Kidney glomerular epithelial cell (primary cell): ENCODE measurements around the gene MACROD2.

Source experiments
- DNase-seq: peaks from one replicate; lab custom pipeline; 2025; lab: John Stamatoyannopoulos, UW

Gene MACROD2

DNA sequence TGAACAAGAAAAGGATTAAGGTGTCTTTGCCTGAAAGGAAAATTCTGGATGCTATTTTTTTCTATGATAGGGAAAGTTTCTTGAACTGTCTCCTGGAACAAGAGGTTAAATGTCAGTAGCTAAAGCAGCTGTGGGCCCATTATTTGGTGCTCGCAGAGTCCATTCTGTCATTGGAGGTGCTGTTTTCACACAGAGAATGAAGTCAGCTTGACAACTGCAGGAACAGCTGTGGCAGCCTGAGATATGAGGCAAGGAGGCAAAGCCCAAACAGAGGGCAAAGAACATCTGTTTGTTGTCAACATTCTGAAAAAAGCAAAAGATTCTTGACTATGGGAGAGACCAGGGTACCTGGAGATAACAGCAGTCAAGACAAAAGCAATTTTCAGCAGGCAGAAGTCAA lies 2029.8 kb downstream of the MACROD2 start:
- DNase-seq = no peak

DNA sequence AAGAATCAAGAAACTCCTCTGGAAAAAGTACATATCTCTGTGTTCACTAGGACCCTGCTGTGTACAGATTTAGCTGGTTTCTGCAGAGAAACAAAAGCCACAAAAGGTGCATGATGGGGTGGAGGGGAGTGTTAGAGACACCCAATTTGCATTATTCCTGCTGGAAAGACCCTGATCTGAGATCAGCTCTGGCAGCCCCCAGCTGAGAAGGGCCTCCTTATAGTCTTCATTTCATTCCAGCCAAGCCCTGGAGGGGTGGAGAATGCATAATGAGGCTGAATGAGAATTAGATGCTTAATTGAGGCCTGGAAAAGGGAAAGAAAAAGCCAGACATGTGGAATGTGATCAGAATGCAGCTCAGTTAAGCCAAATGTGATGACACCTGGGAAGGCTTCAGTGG lies 2032.4 kb downstream of the MACROD2 start:
- no peak for DNase-seq

DNA sequence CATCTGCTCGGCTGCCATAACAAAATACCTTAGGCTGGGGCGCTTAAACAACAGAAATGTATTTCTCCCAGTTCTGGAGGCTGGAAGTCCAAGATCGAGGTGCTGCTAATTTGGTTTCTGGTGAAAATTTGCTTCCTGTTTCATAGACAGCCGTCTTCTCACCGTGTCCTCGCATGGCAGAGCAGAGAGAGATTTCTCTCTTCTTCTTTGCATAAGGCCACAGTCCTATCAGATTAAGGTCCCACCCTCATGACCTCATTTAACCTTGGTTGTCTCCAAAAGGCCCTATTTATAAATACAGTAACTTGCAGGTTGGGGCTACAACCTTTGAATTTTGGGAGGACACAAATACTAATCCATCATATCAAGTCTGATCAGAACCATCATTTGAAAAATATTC lies 2033.6 kb downstream of the MACROD2 start:
- DNase-seq = no peak

DNA sequence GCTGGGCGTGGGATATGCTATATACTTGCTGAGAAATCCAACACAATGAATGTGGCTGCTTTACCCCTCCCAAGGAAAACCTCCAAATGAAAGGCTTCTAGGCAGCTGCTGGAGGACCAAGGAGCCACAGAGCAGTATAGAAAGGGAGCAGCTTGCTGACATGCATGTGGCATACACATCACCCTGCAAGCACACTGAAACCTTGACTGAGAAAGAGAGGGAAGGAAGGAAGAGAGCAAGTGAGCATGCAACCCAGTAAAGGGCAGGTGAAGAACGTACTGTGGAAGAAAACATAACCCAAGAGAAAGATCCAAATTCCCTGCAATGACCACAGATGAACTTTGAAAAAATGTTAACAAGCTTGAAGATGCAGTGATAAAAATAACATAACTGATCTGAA lies 2034.9 kb downstream of the MACROD2 start:
- no peak for DNase-seq

DNA sequence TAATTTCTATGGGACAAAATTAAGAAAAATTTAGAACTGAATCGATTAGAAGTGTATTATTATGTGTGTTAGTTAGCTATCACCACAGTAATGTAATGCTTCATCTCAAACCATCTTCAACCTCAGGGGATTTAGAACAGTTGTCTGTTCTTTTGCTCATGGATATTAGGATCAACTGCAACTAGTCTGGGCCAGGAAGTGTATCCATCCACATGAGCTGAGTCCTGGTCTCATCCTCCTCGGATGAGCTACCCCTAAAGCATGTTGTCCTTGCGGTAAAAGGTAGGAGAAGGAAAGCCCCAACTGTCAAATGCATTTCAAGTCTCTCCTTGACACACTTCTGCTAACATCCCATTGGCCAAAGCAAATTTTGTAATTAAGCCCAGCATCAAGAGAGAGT lies 2040.3 kb downstream of the MACROD2 start:
- DNase-seq = no peak

DNA sequence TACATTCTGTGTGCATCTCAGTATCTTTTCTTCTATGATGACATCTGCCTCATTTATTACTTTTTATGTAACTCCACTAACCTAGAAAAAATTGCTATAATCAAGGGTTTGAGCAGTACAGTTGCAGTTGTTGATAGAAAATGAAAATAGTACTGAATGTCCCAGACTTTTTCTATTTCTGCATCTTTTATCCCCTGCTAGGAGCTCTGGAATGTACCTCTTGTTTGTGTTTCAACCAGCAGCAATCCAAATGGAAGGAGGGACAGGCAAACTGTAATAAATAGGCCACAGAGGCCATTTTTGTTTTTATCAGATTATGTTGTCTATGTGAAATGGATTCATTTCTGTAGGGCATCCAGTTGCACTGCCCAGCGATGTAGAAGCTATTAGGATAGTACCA lies 2041.0 kb downstream of the MACROD2 start:
- no peak for DNase-seq

DNA sequence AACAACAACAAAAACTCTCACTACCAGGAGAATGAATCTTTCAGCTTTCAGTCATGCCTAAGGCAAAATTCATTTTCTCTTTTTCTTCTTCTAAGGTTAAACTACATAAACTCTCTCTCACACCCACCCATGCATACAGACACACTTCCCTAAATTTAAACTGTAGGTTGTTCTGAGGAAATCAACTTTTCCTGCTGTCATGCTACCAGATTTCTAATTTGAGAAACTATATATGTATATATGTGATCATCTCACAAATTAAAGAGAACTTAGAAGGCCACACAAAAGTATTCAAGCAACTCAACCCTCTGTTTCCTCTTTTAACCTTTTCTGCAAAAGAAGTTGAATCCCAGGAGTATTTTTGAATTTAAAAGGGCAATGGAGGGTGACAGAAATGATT lies 2045.4 kb downstream of the MACROD2 start:
- no peak for DNase-seq

DNA sequence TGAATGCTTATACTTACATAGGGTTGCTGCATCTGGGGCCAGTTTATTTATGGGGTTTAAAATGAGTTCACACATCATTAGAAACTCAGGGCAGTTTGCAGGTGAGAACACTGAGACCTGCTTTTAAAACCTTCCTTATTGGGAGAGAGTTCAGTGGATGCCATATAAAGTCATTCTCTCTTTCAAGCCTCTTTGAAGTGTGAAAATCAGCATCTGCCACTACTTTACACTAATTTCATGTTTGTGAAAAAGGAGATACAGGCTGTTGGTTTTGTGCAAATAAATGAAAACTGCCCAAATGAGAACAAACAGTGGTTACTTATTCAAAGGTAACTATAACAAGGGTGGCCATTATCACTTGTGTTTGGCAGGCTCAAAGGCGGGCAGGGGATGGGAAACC lies 2047.4 kb downstream of the MACROD2 start:
- DNase-seq = no peak

DNA sequence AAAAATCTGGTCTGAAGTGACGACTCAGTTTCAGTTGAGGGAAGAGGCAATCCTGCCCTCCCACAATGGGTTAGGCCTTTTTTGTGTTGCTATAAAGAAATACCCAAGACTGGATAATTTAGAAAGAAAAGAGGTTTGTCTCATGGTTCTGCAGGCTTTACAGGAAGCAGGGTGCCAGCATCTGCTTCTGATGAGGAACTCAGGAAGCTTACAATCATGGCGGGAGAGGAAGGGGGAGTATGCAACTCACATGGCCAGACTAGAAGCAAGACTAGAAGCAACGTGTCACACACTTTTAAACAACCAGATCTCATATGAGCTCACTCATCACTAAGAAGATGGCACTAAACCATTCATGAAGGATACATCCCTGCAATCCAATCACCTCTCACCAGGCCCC lies 2048.6 kb downstream of the MACROD2 start:
- no peak for DNase-seq

DNA sequence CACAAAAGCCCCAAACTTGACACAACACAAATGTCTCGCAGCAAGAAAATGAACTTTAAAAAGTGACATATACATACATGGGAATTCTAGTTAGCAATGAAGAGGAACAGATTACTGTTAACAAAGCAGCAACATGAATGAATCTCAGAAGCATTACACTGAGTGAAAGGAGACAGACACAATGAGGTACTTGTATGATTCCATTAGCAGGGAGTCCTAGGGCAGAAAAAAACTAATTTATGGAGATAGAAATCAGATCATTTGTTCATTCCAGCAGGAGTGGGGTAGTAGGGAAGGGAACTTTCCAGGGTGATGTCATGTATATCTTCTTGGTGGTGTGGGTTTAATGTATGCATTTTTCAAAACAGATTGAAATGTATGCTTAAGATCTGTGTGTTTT lies 2053.6 kb downstream of the MACROD2 start:
- no peak for DNase-seq

DNA sequence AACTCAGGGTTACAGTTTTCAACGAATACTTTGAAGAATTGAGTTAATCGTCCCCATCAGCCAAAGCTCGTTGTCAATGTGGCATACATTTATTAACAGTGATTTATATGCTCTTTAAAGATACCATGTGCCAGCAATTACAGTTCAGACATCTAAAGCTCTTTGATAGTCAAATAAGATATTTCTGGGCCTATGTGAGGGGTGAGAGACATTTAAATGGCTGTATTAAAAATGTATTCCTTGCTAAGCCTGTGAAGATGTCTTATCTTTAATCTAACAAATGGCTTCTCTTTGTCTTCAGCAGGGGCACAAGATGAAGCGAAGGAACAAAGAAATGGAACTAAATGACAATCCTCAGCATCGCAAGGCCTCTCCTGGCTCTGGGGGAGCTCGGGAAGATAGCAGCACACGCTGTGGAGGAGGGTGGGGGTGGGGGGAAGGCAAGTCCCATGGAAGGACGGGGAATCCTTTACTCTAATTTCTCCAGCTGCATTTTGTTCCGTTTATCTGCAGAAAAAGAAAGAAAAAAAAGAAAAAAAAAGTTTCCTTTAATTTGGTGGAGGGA lies 2054.3 kb downstream of the MACROD2 start:
- DNase-seq = no peak

DNA sequence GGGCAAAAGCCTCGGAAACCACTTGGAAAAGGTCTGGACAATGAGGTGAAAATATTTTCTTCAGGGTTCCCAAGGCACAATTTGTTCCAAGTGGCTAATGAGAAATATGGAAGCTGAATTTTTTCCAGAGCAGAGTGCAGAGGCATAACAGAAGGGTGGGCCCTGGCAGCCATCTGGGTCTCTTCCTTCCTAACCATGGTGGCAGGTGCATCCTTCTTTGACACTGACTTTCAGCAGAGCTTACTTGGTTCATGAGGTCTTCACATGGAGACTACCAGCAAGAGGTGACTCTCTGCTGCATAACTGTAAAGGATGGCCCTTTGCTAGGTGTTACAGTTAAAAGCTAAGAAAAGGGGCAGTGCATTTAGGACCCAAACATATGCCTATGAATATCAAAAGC lies 2055.1 kb downstream of the MACROD2 start:
- DNase-seq = no peak

DNA sequence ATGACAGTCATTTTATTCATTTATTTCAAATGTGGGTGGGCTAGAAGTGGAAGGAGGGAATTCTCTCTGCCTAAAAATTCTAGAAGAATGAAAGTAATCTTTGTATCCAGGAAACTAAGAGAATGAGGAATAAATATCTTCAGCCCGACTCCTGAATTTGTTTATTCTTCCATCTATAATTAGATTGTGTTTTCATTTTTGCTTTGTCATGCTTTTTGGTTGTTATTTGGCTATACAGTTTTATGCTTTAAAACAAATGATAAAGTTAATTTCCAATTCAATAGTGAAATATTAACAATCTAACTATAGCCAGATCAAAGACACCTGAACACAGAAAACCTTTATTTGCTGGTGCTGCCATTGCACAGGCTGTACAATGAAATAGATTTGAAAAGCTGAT lies 2056.7 kb downstream of the MACROD2 start:
- no peak for DNase-seq

DNA sequence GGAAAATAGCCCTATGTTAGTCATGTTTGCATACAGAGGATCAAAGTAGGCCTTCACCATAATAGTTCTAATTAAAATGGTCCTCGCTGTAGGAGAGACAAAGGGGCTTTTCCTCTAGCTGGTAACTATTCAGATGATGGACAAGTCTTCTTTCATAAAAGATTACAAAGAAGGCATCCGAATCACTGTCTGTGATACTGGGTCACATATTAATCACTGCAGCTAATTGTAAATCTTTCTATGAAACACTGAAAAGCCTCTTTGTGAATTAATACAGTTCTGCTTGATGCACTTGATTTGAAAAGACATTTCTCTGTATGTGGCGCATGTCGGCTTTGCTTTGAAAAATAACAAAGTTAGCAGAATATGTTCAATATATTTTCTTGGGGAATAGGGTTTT lies 2057.1 kb downstream of the MACROD2 start:
- no peak for DNase-seq

DNA sequence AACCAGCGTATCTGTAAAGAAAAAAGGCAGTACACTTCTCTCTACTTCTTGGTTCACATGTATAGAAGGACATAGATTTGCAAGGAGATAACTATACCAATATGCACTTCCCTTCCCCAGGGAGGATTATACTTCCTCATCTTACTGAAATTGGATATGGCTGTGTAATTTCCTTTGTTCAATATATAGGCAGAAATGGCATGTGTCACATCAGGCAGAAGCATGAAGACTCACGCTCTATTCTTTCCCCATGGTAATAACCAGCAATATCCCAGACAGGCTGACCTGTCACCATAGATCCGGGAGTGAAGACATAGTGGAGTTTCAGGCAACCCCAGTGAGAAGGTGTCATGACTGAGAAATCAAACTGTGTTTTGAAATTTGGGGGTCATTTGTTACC lies 2059.7 kb downstream of the MACROD2 start:
- DNase-seq = no peak

DNA sequence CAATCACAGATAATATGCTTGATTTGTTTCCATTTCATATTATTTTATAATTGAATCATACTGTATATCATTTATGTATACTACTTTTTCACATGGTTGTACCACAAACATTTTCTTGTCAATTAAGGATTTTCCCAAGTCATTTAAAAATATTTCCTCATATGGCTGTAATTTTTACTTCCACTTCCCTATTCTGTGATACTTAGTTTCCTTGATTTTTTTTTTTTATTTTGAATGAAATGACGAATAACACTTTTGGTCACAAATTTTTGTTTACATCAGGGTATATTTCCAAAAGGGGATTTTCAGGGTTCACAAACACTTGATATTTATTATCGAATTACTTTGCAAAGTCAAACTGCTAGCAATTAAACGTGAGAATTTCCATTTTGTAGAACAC lies 2062.3 kb downstream of the MACROD2 start:
- no peak for DNase-seq

DNA sequence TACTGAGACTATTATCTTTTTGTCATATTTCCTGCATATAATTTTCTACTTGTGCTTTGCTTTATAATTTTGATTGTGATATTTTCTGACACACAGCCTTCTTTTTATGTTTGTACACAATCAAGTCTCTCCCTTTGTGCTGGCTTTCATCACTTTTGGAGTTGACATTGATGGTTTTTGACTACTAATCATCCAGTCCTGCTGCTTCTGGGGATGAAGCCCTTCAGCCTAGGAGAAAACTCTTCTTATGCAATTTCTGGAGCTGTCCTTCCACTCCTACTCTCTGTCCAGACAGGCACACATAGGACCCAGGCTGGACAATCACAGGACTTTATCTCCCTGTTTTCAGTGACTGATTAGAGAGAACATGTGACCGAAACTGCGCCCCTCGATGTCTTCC lies 2063.0 kb downstream of the MACROD2 start:
- no peak for DNase-seq

DNA sequence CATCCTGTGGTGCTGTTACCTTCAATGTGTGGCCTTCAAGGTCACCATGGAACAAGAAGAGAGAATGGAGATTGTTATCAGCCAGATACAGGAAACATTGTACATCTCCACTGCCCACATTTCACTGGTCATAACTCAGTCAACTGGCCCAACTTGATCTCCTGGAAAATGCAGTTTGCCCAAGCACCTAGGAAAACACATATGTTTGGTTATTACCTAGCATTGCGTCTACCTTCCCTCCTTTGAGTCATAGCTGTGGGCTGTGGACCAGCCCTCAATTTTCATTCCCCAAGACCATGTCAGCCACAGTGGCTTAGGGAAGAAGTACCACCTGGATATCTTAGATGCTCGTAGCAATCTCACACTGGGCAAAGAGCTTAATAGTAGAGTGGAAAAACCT lies 2064.5 kb downstream of the MACROD2 start:
- DNase-seq = no peak

DNA sequence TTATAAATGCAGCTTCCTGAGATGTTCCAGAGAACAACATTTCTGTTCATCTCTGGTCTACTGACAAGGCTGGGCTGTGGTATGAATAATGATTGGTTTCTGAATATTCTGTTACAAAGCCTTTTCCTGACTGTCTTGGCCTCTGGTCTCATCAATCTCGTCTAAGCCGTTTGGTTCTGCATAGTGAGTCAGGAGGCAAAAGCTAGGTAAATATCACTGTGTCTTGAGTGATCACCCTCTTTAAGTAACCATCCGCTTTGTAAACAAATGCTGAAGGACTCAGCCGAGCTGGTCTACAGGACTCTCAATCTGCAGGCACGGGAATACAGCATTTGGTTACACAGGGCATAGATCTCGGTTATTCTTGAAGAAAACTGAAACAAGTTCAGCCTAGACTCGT lies 2066.0 kb downstream of the MACROD2 start:
- DNase-seq = no peak

DNA sequence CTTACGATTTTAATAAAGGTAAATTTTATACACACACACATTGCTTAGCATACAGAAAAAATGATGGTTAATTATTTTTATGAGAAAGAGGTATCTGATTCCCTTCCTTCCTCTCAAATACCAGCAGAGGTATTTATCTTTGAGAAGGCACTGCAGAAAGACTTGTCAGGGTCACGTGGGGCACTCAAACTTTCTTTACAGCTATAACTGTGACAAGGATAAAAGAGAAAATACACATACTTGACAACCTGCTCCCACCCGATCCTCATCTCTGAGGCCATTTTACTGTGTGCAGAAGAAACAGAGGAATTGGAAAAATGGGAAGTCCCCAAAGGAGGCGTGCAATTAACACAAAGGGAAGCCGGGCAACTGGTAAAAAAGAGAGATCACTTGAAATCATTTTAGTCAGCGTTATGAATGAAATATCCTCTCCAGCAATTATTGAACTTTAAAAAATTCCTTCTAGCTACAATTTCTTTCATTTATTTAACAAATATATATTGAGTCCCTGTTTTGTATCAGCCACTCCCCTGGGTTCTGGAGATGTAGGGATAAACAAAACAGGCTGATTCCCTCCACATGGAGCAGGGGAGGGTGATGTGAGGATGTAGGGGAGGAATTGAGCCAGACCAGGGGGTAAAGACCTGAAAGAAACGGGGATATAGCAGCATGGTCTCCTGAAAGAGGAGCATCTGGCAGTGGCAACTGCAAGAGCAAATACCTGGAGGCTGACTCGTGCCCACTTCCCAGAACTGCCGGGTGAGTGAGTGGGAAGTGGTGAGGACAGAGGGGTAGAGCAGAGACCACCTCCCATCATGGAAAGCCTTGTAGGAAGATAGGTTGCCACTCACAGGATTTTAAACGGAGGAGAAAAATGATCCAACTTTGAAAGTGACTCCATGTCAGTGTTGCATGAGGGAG lies 2067.6 kb downstream of the MACROD2 start:
- DNase-seq = no peak

DNA sequence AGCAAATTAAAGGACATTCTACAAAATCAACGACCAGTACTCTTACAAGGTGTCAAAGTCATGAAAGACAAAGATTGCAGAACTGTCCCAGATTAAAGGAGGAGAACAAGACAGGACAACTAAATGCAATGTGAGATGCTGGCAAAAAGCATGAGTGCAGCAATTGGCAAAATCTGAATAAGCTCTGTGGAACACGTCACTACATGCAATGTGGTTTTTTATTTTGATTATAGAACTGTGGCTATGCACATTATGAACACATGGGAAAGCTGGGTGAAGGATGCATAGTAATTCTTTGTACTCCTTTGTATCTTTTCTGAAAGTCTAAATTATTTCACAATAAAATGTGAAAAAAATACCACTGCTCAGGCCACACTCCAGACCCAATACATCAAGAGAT lies 2068.6 kb downstream of the MACROD2 start:
- DNase-seq = no peak

DNA sequence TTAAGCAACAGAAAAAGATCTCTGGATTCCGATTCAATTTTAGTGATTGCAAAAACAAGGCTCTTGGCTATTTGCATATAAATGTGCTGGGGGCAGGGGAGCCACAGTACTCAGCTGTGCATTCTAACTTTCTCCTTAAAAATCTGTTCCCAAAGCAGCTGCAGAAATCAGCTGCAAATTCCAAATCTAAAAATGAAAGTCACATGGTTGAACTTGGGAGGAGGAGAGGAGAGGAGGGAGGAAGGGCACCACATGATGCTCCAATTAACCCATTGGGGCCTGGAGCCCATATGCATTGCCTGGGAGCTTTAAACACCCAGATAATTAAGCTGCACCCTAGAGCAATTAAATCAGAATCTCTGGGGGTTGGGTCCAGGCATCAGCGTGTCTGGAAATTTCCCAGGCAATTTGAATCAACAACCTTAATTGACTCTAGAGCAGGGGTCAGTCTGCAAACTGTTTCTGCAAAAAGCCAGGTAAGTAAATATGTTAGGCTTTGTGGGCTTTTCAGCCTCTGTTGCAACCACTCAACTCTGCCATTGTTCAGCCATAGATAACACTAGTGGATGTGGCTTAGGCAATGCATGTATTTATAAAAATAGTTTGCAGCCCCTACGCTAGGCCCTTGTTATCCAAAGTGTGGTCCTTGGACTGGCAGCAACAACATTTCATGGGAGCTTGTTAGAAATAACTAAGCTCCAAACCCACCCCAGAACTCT lies 2069.8 kb downstream of the MACROD2 start:
- DNase-seq = no peak

DNA sequence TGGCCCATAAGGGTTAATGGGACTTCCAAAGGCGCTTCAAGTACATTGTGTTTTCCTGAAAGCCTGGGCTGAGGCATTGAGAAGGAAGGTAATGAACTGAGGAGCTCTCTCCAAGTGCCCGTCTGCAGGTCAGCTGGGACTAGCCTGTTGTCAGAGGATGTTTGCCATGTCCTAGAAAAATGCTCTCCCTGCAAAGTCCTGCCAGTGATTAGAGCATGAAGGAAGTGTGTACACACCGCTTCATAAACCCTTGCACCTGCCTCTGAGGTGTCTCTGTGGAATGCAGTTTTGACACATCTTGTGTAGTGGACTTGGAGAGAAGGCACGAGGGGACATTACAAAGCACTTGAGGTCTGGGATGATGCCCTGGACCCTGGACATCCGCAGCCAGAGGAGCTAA lies 2071.3 kb downstream of the MACROD2 start:
- DNase-seq = no peak
